Measurements from ENCODE around the gene TRIM31. TPM values are rescaled to one million over a fixed set of nuclear protein-coding genes. Genes with fewer than 3 reads are reported as not detected.

The TRIM31 gene
- total RNA-seq, 1 experiment from 2014 or later, result not detected

- Histone ChIP-seq H3K27me3 (no peaks in the 10 kb centered on the region), H3K4me1 (peaks cover under 1% of the 10 kb centered on the region; the same call in 1 of the 2 replicates), H3K9me3 (replicated peaks) (no peaks in the 10 kb centered on the region), H3K36me3 (no peaks in the 10 kb centered on the region), H3K4me3 (no peak overlapping the region), H3K27ac (no peak overlapping the region)
- DNase-seq, result peak; percentile 35 to 38
These were observed 21.1 kb downstream of the TRIM31 start for GRCh38 chr6:30091577-30092381.

- Histone ChIP-seq H3K9me3 (replicated peaks) (no peaks in the 10 kb centered on the region), H3K27ac (no peak overlapping the region), H3K36me3 (no peaks in the 10 kb centered on the region), H3K4me1 (no peaks in the 10 kb centered on the region; the same call in 1 of the 2 replicates), H3K27me3 (no peaks in the 10 kb centered on the region), H3K4me3 (no peak overlapping the region)
- DNase-seq, result no peak
These were observed 25.0 kb downstream of the TRIM31 start for GRCh38 chr6:30087876-30088275.

- Histone ChIP-seq H3K4me3 (no peak overlapping the region), H3K36me3 (no peaks in the 10 kb centered on the region), H3K27me3 (no peaks in the 10 kb centered on the region), H3K9me3 (replicated peaks) (no peaks in the 10 kb centered on the region), H3K27ac (no peak overlapping the region), H3K4me1 (no peaks in the 10 kb centered on the region)
- DNase-seq, result no peak
These were observed 35.7 kb downstream of the TRIM31 start for GRCh38 chr6:30077218-30077617.

GRCh38 chr6:30075790-30076732 lies 36.8 kb downstream of the TRIM31 start:
- no peaks in the 10 kb centered on the region for H3K36me3 ChIP-seq
- H3K27ac ChIP-seq, result no peak overlapping the region
- no peak for DNase-seq
- no peaks in the 10 kb centered on the region for H3K27me3 ChIP-seq
- H3K9me3 ChIP-seq (replicated peaks), result no peaks in the 10 kb centered on the region
- no peak overlapping the region for H3K4me3 ChIP-seq
- no peaks in the 10 kb centered on the region for H3K4me1 ChIP-seq

GRCh38 chr6:30075094-30075789 lies 37.6 kb downstream of the TRIM31 start, which contains the start of gene RNF39:
TSS of gene RNF39 (minus strand) at chr6:30075769. CDS start at chr6:30075585, 184 bp downstream.
- Histone ChIP-seq H3K4me3 (peak within 1 kb of the TSS; percentile 33), H3K4me1 (no peaks in the 10 kb centered on the region), H3K27me3 (no peaks in the 10 kb centered on the region), H3K9me3 (replicated peaks) (no peaks in the 10 kb centered on the region), H3K36me3 (no peaks in the 10 kb centered on the region), H3K27ac (no peak within 1 kb of the TSS)
- DNase-seq, result no peak

GRCh38 chr6:30074331-30075093 lies 38.4 kb downstream of the TRIM31 start:
- peak overlapping the region; percentile 33 for H3K4me3 ChIP-seq

GRCh38 chr6:30073489-30074235 lies 39.2 kb downstream of the TRIM31 start:
- Histone ChIP-seq H3K27me3 (no peaks in the 10 kb centered on the region), H3K4me3 (peak overlapping the region; percentile 33; the same call in 1 of the 2 replicates), H3K4me1 (no peaks in the 10 kb centered on the region), H3K27ac (no peak overlapping the region), H3K9me3 (replicated peaks) (no peaks in the 10 kb centered on the region), H3K36me3 (no peaks in the 10 kb centered on the region)
- peak in 1 of 2 experiments; percentile 13 for DNase-seq

More at GRCh38 chr6:30074331-30075093, 38.4 kb downstream of the TRIM31 start:
- DNase-seq, result peak; percentile 49 to 53
- Histone ChIP-seq H3K4me1 (no peaks in the 10 kb centered on the region), H3K9me3 (replicated peaks) (no peaks in the 10 kb centered on the region), H3K27ac (no peak overlapping the region), H3K36me3 (no peaks in the 10 kb centered on the region), H3K27me3 (no peaks in the 10 kb centered on the region)

- H3K9me3 ChIP-seq (replicated peaks), result no peaks in the 10 kb centered on the region
These were observed 41.0 kb downstream of the TRIM31 start for GRCh38 chr6:30071858-30072257.

GRCh38 chr6:30071081-30071818 lies 41.6 kb downstream of the TRIM31 start:
- H3K9me3 ChIP-seq (replicated peaks), result no peaks in the 10 kb centered on the region
- no peaks in the 10 kb centered on the region for H3K36me3 ChIP-seq
- peaks cover 4% of the 10 kb centered on the region for H3K4me1 ChIP-seq
- no peak overlapping the region for H3K4me3 ChIP-seq
- H3K27ac ChIP-seq, result no peak overlapping the region
- DNase-seq, result no peak
- no peaks in the 10 kb centered on the region for H3K27me3 ChIP-seq

More at GRCh38 chr6:30071858-30072257, 41.0 kb downstream of the TRIM31 start:
- Histone ChIP-seq H3K4me1 (peaks cover 4% of the 10 kb centered on the region), H3K27ac (no peak overlapping the region), H3K36me3 (no peaks in the 10 kb centered on the region), H3K27me3 (no peaks in the 10 kb centered on the region), H3K4me3 (no peak overlapping the region)
- no peak for DNase-seq

GRCh38 chr6:30067460-30068139 lies 45.3 kb downstream of the TRIM31 start:
- peak in 1 of 2 experiments; percentile 83 for DNase-seq
- no peaks in the 10 kb centered on the region for H3K27me3 ChIP-seq
- H3K27ac ChIP-seq, result peak overlapping the region; percentile 71
- no peaks in the 10 kb centered on the region for H3K36me3 ChIP-seq
- H3K9me3 ChIP-seq (replicated peaks), result no peaks in the 10 kb centered on the region
- peaks cover 4% of the 10 kb centered on the region for H3K4me1 ChIP-seq
- H3K4me3 ChIP-seq, result peak overlapping the region; percentile 71

- peak within 1 kb of the TSS; percentile 71 for H3K27ac ChIP-seq
- DNase-seq, result peak; percentile 98
- H3K4me1 ChIP-seq, result peaks cover 4% of the 10 kb centered on the region
- no peaks in the 10 kb centered on the region for H3K9me3 ChIP-seq (replicated peaks)
- peak within 1 kb of the TSS; percentile 71 for H3K4me3 ChIP-seq
- H3K27me3 ChIP-seq, result no peaks in the 10 kb centered on the region
- H3K36me3 ChIP-seq, result no peaks in the 10 kb centered on the region
These were observed 46.1 kb downstream of the TRIM31 start, which contains the start of gene PPP1R11 for GRCh38 chr6:30066577-30067459. TSS of gene PPP1R11 (plus strand) at chr6:30067198. CDS start at chr6:30067411, 213 bp downstream.

Measured in SJCRH30 (cell line).